ENCODE measurements around the gene ABCD3.
A peak's percentile ranks its signal among the peaks of the same experiment; 100 is the strongest.
"Not testable (repeated sequence)": the region's sequence is repeated elsewhere in the genome, so short reads cannot be mapped to it uniquely, and the experiment has no call there.

ABCD3 gene

GRCh38 chr1:94416901-94417727 is 1.1 kb upstream of the ABCD3 start:
- FAIRE-seq: peak; percentile 72

- no peak for FAIRE-seq
Measured at GRCh38 chr1:94417728-94417977, 536 bp upstream of the ABCD3 start.

- no peak for FAIRE-seq
Measured at GRCh38 chr1:94418664-94419655, 771 bp downstream of the ABCD3 start.

- no peak for FAIRE-seq
Measured at GRCh38 chr1:94422115-94422820, 4.1 kb downstream of the ABCD3 start.

GRCh38 chr1:94425821-94426484 is 7.8 kb downstream of the ABCD3 start:
- peak; percentile 96 for FAIRE-seq

GRCh38 chr1:94426485-94426870 is 8.3 kb downstream of the ABCD3 start:
- FAIRE-seq: not testable (repeated sequence)

GRCh38 chr1:94428441-94428840 is 10.3 kb downstream of the ABCD3 start:
- peak; percentile 27 for FAIRE-seq

- FAIRE-seq: not testable (repeated sequence)
Measured at GRCh38 chr1:94428927-94429528, 10.8 kb downstream of the ABCD3 start.

GRCh38 chr1:94430066-94430465 is 11.9 kb downstream of the ABCD3 start:
- FAIRE-seq: not testable (repeated sequence)

GRCh38 chr1:94433866-94434265 is 15.7 kb downstream of the ABCD3 start:
- FAIRE-seq: no peak

- no peak for FAIRE-seq
Measured at GRCh38 chr1:94434365-94435045, 16.3 kb downstream of the ABCD3 start.

GRCh38 chr1:94438692-94439276 is 20.6 kb downstream of the ABCD3 start:
- no peak for FAIRE-seq

- no peak for FAIRE-seq
Measured at GRCh38 chr1:94440088-94440487, 21.9 kb downstream of the ABCD3 start.

- FAIRE-seq: not testable (repeated sequence)
Measured at GRCh38 chr1:94443067-94443466, 24.9 kb downstream of the ABCD3 start.

GRCh38 chr1:94444819-94445218 is 26.6 kb downstream of the ABCD3 start:
- FAIRE-seq: not testable (repeated sequence)

GRCh38 chr1:94445733-94446132 is 27.5 kb downstream of the ABCD3 start:
- not testable (repeated sequence) for FAIRE-seq

GRCh38 chr1:94446177-94446576 is 28.0 kb downstream of the ABCD3 start:
- not testable (repeated sequence) for FAIRE-seq

GRCh38 chr1:94448741-94449140 is 30.6 kb downstream of the ABCD3 start:
- not testable (repeated sequence) for FAIRE-seq

- peak; percentile 87 for FAIRE-seq
Measured at GRCh38 chr1:94456736-94457135, 38.5 kb downstream of the ABCD3 start.

- FAIRE-seq: no peak
Measured at GRCh38 chr1:94462606-94463005, 44.4 kb downstream of the ABCD3 start.
